ENCODE results near the gene PUS1.
"Not testable (repeated sequence)": the region's sequence is repeated elsewhere in the genome, so short reads cannot be mapped to it uniquely, and the experiment has no call there.

The PUS1 gene

GRCh38 chr12:131961328-131961727 lies 32.3 kb downstream of the PUS1 start:
- not testable (repeated sequence) for DNase-seq

GRCh38 chr12:131962069-131962468 lies 33.0 kb downstream of the PUS1 start:
- DNase-seq, result no peak

- DNase-seq, result no peak
Observed at GRCh38 chr12:131963381-131963780, 34.3 kb downstream of the PUS1 start.

GRCh38 chr12:131965073-131965472 lies 36.0 kb downstream of the PUS1 start:
- no peak for DNase-seq

- peak in 3 of 4 experiments; percentile 36 to 61 (median 42) for DNase-seq
Observed at GRCh38 chr12:131971226-131971625, 42.1 kb downstream of the PUS1 start.

- DNase-seq, result no peak
Observed at GRCh38 chr12:131975228-131975627, 46.2 kb downstream of the PUS1 start.

GRCh38 chr12:131979606-131980005 lies 50.5 kb downstream of the PUS1 start:
- DNase-seq, result no peak

GRCh38 chr12:131980263-131980662 lies 51.2 kb downstream of the PUS1 start:
- DNase-seq, result no peak

- DNase-seq, result no peak
Observed at GRCh38 chr12:131981388-131981787, 52.3 kb downstream of the PUS1 start.

GRCh38 chr12:131982041-131982440 lies 53.0 kb downstream of the PUS1 start:
- no peak for DNase-seq

GRCh38 chr12:131983026-131983425 lies 54.0 kb downstream of the PUS1 start:
- no peak for DNase-seq

- DNase-seq, result no peak
Observed at GRCh38 chr12:131983554-131983953, 54.5 kb downstream of the PUS1 start.

GRCh38 chr12:131984334-131984733 lies 55.3 kb downstream of the PUS1 start:
- DNase-seq, result peak; percentile 22 to 64 (median 50)

GRCh38 chr12:131985510-131985875 lies 56.4 kb downstream of the PUS1 start:
- peak; percentile 84 to 90 (median 89) for DNase-seq

- no peak for DNase-seq
Observed at GRCh38 chr12:131986361-131986760, 57.3 kb downstream of the PUS1 start.

- no peak for DNase-seq
Observed at GRCh38 chr12:131986910-131987309, 57.8 kb downstream of the PUS1 start.

GRCh38 chr12:131987552-131987951 lies 58.5 kb downstream of the PUS1 start:
- no peak for DNase-seq

GRCh38 chr12:131988054-131988796 lies 59.1 kb downstream of the PUS1 start:
- DNase-seq, result no peak

- DNase-seq, result no peak
Observed at GRCh38 chr12:131989021-131989420, 59.9 kb downstream of the PUS1 start.

- DNase-seq, result no peak
Observed at GRCh38 chr12:131990066-131990979, 61.2 kb downstream of the PUS1 start.

GRCh38 chr12:131990980-131991305 lies 61.9 kb downstream of the PUS1 start:
- no peak for DNase-seq

- no peak for DNase-seq
Observed at GRCh38 chr12:131991816-131992430, 62.8 kb downstream of the PUS1 start.

- DNase-seq, result no peak
Observed at GRCh38 chr12:131994589-131994988, 65.5 kb downstream of the PUS1 start.

Measured in suppressor macrophage (primary cell).